ENCODE data around the gene SLC49A3. TPM values are rescaled to one million over a fixed set of nuclear protein-coding genes. Genes with fewer than 3 reads are reported as not detected.

The SLC49A3 gene
- total and polyA plus RNA-seq, 2 of the 8 experiments (the other 6 are each of a cell fraction or from before 2014, with no cell fraction given): 5.0 to 8.8 TPM

DNA sequence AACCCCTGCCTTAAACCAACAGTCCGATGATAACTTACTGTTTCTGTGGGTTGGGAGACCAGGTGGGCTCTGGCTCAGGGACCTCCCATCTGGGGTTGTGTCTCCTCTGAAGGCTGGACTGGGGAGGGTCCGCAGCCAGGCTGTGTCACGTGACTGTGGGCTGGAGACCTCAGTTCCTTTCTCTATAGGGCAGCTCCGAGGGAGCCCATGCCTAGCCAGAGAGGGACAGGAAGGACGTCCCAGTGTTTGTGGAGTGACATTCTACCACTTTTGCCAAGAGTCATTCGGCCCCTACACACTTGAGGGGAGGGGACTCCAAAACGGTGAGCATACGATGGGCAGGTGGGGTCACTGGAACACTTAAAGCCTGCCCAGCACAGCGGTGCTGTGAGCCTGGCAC lies 21.2 kb upstream of the SLC49A3 start:
- Histone ChIP-seq H3K9me3 (ENCODE audit: insufficient read depth in 2 of 2, low read depth in 1 of 2, low read length in 1 of 2) (no peaks in the 10 kb centered on the region), H2AFZ (ENCODE audit: low read length) (no peak overlapping the region), H3K4me2 (ENCODE audit: insufficient read depth in 1 of 2, low read depth in 2 of 2, low read length in 2 of 2) (no peak overlapping the region), H3K4me1 (replicated peaks in 1 of 4; ENCODE audit: control insufficient read depth in 3 of 4, insufficient read depth in 4 of 4, low read length in 3 of 4) (peaks cover 0 to 7% (median 5%) of the 10 kb centered on the region in 4 experiments; a peak in 5 of 7 replicates), H3K23me2 (ENCODE audit: low read depth, low read length) (peaks cover 7% of the 10 kb centered on the region; the same call in 1 of the 2 replicates), H3K27me3 (replicated peaks in 1 of 4; ENCODE audit: control insufficient read depth in 3 of 4, extremely low read depth in 1 of 4, insufficient read depth in 3 of 4, low read length in 3 of 4) (peaks cover 0 to 1% (median 0%) of the 10 kb centered on the region in 4 experiments; a peak in 3 of 7 replicates), H3K18ac (ENCODE audit: extremely low read depth, low read length) (no peak overlapping the region), H3K27ac (ENCODE audit: low read depth, low read length) (no peak overlapping the region), H2AK5ac (ENCODE audit: low read depth, low read length) (no peak overlapping the region), H3K23ac (ENCODE audit: insufficient read length) (no peak overlapping the region), H4K8ac (ENCODE audit: extremely low read depth, insufficient read depth, low read length) (peak overlapping the region; percentile 1; the same call in 1 of the 2 replicates), H4K91ac (replicated peaks; ENCODE audit: insufficient read length, low read length) (no peak overlapping the region), H3K79me1 (ENCODE audit: low read depth, low read length) (peaks cover 28% of the 10 kb centered on the region), H4K5ac (ENCODE audit: insufficient read length, low read depth, low read length) (no peak overlapping the region), H2BK120ac (replicated peaks; ENCODE audit: low read depth, low read length) (no peak overlapping the region), H3K4me3 (ENCODE audit: extremely low read depth in 1 of 4, insufficient read depth in 2 of 4, low read depth in 3 of 4, low read length in 4 of 4) (no peak overlapping the region), H3K4ac (replicated peaks; ENCODE audit: insufficient read length, low read depth, low read length) (no peak overlapping the region), H2BK15ac (ENCODE audit: low read length) (no peak overlapping the region), H2BK12ac (ENCODE audit: low read depth, low read length) (no peak overlapping the region), H3K9ac (replicated peaks in 1 of 4; ENCODE audit: extremely low read depth in 1 of 4, low read depth in 3 of 4, low read length in 3 of 4) (no peak overlapping the region; a peak in 1 of 7 replicates), H3K56ac (replicated peaks; ENCODE audit: insufficient read length, low read depth, low read length) (no peak overlapping the region), H3K36me3 (ENCODE audit: control insufficient read depth in 2 of 4, insufficient read depth in 4 of 4, low read length in 3 of 4) (peaks cover 0 to 6% (median 0%) of the 10 kb centered on the region in 4 experiments; a peak in 2 of 8 replicates), H3K79me2 (ENCODE audit: control insufficient read depth in 1 of 2, insufficient read depth in 2 of 2, low read length in 2 of 2) (peaks cover 16 to 82% of the 10 kb centered on the region in 2 experiments), H2BK20ac (ENCODE audit: low read length) (no peak overlapping the region), H4K20me1 (replicated peaks in 1 of 2; ENCODE audit: control insufficient read depth in 1 of 2, insufficient read depth in 2 of 2, low read length in 2 of 2) (peaks cover 17 to 41% of the 10 kb centered on the region in 2 experiments), H3K14ac (ENCODE audit: insufficient read length) (no peak overlapping the region), H2BK5ac (ENCODE audit: low read depth, low read length) (no peak overlapping the region)
- WGBS, 2 experiments (ENCODE audit: extremely low coverage in 1 of 2, insufficient coverage in 1 of 2, insufficient read length in 1 of 2, insufficient replicate concordance in 2 of 2, low coverage in 1 of 2, low lambda C conversion rate in 2 of 2, missing lambda C conversion rate in 1 of 2): 93% methylated on average over 9 of the region's 9 CpGs; no CpG with 5 or more reads in 1 of the 2 experiments
- FAIRE-seq (no peak), DNase-seq (ENCODE audit: low read depth in 1 of 2, low spot score in 2 of 2) (no peak)
- POLR2A ChIA-PET (ENCODE audit: partially characterized antibody): interaction anchor here (0.8 to 2.2 kb wide), 5 partner anchors 9 to 14 kb away, joined by 3 to 6 read pairs (median 3); no protein-coding TSS in a partner anchor
- CTCF ChIA-PET (ENCODE audit: partially characterized antibody): interaction anchor here (0.9 to 1.0 kb wide), 2 partner anchors 29 to 181 kb away, joined by 3 read pairs; no protein-coding TSS in a partner anchor
- TF ChIP-seq POLR2A (IDR thresholded peaks at IDR 0.05; ENCODE audit: control extremely low read depth in 1 of 2, low read depth in 2 of 2, low read length in 2 of 2): no peak
- no peak for TF ChIP-seq GTF2F1 (IDR thresholded peaks at IDR 0.05; ENCODE audit: borderline replicate concordance, low read depth, low read length)
- no peak for TF ChIP-seq FOSL1 (IDR thresholded peaks at IDR 0.05; ENCODE audit: insufficient read depth, low read depth, low read length)

Measured in H1 (cell line).